CD4-positive, alpha-beta T cell treated with Interleukin-15 for 4 hours (primary cell): ENCODE measurements around the gene NME3.
"Not testable (repeated sequence)": the region's sequence is repeated elsewhere in the genome, so short reads cannot be mapped to it uniquely, and the experiment has no call there.

Experiments
- DNase-seq: peaks from one replicate; pipeline ENCODE4 v3.0.0-alpha.2; 2020; ENCODE audit warnings: low spot score

Gene NME3

GRCh38 chr16:1747934-1748333, 23.4 kb downstream of the NME3 start:
- no peak for DNase-seq

GRCh38 chr16:1746693-1747195, 24.6 kb downstream of the NME3 start:
- DNase-seq: no peak

DNA sequence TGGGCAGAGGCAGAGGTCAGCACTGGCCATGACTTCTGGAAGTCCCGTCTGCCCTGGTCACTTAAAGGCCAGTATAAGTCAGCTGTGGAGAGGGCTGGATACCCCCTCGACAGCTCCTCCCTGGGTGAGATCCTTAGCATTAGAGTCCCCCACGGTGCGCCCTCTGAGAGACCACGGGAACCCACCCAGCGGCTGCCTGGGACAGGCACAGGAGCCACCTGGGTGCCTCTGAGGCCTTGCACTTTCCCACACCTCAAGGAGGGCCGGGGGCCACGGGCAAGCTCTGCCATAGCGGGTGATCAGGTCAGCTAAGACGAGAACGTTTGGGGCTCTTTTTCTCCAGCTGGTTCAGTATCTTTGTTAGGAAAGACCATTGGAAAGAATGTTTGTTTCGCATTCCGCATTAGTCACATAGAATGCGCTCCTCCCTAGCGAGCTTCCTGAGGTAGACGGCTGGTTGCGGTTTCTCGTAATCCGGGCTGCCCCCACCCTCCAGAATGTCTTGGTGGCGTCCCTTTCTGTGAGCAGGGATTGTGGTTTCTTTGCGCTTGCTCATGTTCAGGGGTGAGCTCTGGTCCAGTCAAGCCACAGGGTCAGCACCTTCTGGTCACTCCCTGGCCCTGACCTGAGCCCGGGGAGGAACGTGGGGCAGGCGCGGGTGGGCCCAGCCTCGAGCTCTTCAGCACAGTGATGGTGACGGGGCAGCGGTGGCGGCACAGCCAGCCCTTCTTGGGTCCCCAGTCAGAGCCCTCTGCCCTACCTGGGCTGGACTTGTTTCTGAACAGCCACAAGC, 25.2 kb downstream of the NME3 start:
- DNase-seq: no peak

GRCh38 chr16:1745181-1745899, 26.0 kb downstream of the NME3 start:
- DNase-seq: no peak

GRCh38 chr16:1744338-1744840, 27.0 kb downstream of the NME3 start:
- DNase-seq: no peak

- no peak for DNase-seq
Measured at GRCh38 chr16:1743376-1744337, 27.7 kb downstream of the NME3 start.

DNA sequence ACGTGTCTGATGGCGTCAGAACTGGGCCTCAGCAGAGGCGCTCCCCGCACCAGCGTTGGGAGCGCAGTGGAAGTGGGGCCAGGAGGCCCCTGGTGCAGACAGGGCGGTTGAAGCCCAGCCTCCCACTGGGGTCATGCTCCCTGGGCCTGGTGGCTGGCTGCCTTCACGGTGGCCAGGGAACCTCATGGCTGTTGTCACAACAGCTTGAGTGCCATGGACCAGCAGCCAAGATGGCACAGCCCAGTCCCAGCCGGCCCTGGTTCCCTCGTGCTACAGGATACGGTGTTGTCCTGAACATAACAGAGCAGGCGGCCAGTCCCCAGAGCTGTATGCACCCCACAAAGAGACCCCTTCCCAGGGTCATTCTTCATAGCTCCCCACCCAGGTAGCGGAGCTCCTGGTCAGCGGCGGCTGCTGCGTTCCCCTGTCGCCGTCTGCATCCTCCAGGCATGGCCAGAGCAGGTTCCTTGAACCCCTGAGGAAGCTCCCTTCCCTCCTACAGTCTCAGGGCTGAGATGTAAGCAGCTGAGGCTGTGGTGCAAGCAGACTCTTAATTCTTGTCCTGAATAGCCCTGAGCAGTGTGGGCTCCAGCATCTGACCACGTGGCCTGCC, 29.7 kb downstream of the NME3 start:
- DNase-seq: no peak

- no peak for DNase-seq
Measured at GRCh38 chr16:1740781-1741490, 30.4 kb downstream of the NME3 start.

DNA sequence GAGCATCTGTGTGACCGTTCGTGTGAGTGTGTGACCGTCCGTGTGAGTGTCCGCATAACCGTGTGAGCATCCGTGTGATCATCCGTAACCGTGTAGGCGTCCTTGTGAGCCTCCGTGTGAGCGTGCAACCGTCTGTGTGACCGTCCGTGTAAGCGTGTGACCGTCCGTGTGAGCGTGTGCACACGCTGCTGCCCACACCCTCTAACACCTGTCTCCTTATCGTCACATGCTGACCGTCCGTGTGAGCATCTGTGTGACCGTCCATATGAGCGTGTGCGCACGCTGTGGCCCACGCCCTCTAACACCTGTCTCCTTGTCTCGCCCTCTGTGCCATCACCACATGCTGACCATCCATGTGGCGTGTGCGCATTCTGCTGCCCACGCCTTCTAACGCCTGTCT, 31.1 kb downstream of the NME3 start:
- no peak for DNase-seq

GRCh38 chr16:1734816-1735215, 36.5 kb downstream of the NME3 start:
- DNase-seq: no peak

GRCh38 chr16:1734123-1734522, 37.2 kb downstream of the NME3 start:
- DNase-seq: no peak

DNA sequence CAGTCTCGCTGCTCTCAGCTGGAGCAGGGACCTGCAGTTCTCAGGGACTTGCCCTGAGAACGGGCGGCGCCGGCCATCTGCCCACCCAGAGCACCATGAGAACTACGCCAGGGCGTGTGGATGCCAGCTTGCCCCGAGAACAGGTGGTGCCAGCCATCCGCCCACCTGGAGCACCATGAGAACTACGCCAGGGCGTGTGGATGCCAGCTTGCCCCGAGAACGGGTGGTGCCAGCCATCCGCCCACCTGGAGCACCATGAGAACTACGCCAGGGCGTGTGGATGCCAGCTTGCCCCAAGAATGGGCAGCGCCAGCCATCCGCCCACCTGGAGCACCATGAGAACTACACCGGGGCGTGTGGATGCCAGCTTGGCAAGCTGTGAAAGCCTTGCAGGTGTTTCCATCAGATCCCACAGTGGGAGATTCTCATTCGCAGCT, 38.8 kb downstream of the NME3 start:
- not testable (repeated sequence) for DNase-seq

DNA sequence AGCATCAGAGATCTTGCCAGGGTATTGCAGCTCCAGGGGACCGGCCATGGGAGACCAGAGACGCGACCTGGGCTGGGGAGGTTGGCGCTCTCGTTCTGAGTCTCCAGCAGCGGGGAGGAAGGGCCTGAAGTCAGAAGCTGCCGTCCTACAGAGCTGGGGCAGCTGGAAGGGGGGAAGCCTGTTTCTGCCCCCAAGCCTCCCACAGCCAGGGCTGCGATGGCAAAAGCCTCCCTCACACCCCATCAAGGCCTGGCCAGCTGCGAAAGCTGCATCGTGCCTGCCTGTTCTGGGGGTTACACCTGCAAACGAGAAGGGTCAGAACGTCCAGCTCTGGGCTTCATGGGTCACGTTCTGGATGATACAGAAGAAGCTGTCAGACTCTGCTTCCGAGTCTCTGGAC, 39.3 kb downstream of the NME3 start:
- DNase-seq: no peak

GRCh38 chr16:1731603-1732002, 39.7 kb downstream of the NME3 start:
- no peak for DNase-seq

GRCh38 chr16:1731073-1731472, 40.3 kb downstream of the NME3 start:
- DNase-seq: no peak

DNA sequence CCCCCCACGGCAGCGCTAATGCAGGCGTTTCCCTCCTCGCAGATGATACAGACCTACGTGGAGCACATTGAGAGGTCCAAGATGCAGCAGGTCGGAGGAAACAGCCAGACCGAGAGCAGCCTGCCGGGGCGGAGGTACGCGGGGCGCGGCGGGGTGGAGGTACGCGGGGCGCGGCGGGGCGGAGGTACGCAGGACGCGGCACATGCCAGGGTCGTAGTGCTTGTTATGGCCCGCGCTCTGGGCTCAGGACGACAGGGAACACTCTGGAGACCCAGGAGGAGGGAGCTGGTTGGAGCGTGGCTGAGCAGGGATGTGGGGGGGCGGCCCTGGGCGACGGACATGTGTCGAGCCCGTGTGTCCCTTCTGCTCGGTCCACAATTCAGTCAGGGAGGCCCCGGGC, 41.9 kb downstream of the NME3 start:
- no peak for DNase-seq

GRCh38 chr16:1729026-1729425, 42.3 kb downstream of the NME3 start:
- no peak for DNase-seq

DNA sequence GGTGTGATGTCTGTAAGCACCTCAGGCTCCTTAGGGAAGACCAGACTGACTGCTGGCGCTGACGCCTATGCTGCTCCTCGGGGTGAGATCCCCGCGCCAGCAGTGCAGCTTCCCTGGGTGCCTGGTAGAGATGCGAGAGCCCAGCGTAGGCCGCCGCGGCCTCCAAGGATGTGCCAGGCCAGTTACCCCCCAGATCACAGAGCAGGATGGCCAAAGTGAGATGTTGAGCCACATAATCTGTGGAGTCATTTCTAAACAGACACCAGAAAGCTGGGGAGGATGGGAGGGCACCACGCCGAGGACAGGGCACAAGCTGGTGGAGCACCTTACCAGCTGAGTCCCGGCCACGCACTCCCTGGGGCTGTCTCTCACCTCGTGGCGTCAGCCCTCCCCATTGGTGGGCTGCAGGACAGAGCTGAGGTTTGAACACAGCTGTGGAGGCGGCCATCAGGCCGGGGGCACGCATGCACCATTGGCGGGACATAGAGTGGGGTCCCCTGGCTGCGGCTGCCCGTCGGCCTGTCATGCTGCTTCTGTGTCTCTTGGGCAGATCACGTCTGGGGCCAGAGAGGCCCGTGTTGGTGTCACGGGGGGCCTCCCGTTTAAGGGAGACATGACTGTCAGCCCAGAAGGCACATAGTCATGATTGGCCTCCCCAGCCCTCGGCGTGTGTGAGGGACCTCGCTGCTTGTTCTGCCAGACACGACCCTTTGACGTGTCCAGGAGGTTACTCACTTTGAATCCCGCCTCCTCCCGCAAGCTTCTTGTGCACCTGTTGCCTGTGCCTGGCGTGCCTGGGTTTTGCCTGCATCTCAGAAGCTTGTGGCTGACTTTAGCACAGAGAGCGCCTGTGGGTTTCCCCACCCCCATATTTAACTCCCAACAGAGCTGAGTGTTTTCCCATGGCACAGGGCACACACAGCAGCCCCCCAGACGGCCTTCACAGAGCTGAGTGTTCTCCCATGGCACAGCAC, 43.4 kb downstream of the NME3 start:
- no peak for DNase-seq

- no peak for DNase-seq
Measured at GRCh38 chr16:1726661-1727502, 44.5 kb downstream of the NME3 start.
